GM18907 (cell line): Measurements from ENCODE around the gene RAB1B.
"Not testable (repeated sequence)": the region's sequence is repeated elsewhere in the genome, so short reads cannot be mapped to it uniquely, and the experiment has no call there.

ENCODE experiments used
- ATAC-seq: cut with Tn5 transposase; IDR thresholded peaks from one replicate; pipeline ENCODE4 v1.9.1; 2021; ENCODE audit warnings: mild to moderate bottlenecking, moderate library complexity; ENCODE audit not compliant: unreplicated experiment

The RAB1B gene

DNA sequence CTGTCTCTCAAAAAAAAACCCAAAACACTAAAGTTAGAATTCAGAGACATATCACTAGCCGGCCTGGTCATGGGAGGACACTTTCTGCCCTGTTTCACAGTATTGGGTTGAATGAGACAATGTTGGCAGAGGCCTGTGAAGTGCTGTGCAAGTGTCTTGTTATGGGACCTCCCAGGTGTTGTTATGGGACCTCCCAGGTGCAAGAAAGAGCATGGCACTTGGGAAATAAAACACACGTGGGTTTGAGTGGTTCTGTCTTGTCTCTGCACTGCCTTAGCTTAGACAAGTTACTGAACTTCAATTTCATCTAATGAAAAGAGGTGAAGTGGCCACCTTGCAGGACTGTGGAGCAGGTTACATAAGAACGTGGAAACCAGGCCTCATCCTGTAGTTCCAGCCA is 28.9 kb upstream of the RAB1B start:
- ATAC-seq = no peak

GRCh38 chr11:66239998-66240780 is 28.2 kb upstream of the RAB1B start:
- no peak for ATAC-seq

GRCh38 chr11:66240781-66241136 is 27.7 kb upstream of the RAB1B start:
- no peak for ATAC-seq

- ATAC-seq = no peak
Observed at GRCh38 chr11:66242095-66242765, 26.2 kb upstream of the RAB1B start.

DNA sequence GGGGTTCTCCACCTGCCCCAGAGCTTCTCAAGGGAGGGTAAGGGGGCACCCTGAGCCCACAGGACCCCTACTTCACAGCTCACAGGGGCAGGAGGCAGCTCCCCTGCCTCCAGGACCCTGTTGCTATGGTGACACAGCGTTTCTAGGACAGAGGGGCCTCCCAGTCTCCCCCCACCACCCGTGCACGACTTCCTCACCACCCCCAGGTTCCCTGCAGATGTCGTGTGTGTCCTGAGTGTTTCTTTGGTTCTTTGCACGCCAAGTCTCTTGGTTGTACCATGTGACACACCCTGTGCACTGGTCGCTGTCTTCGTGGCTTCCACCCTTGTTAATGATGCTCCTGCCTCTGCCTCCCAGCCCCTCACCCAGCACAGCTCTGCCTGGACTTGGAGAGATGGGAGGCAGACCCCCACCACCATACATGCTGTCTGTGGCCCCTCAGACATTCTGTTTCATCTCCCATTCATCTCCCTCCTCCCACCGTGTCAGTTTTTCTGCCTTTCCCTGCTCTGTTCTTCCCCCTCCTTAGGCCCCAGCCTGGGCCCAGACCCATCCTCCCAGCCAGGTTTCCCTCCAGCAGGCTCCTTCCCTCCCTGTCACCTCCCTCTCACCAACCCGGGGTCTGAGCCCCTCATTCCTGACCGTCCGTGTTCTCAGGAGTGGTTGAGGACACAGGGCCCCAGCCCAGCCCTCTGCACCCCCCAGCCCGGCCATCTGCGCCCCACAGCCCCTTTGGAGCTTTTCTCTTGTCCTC is 24.5 kb upstream of the RAB1B start:
- ATAC-seq = no peak

- ATAC-seq = no peak
Observed at GRCh38 chr11:66247295-66247694, 21.1 kb upstream of the RAB1B start.

DNA sequence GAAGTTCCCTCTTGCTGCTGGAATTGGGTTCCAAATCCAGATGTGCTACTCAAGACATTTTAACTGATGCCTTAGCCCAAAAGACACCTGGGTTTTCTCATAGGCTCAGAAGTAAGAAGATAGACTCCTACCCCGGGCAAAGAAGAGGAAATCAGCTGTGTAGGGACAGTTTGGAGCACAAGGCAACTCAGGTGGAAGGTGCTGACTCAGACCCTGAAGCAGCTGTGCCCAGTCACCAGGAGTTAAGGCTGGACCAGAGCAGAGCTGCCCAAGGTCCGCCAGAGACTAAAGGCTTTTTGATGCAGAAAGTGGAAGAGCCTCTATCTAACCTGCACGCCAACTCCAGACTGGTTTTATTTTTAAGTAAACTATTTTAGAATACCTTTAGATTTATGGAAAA is 20.6 kb upstream of the RAB1B start:
- ATAC-seq = no peak

DNA sequence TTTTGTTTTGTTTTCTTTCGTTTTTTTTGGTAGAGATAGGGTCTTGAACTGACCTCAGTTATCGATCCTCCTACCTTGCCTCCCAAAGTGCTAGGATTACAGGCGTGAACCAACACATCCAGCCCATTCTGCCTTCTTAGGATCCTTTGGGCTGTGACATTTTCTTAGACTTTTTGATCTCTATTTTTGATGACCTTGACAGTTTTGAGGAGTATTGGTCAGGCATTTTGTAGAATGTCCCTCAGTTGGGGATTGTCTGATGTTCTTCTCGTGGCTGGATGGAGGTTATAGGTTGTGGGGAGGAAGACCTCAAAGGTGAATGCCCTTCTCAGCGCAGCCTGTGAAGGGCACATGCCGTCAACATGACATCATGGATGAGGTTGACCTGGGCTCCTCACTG is 19.5 kb upstream of the RAB1B start:
- no peak for ATAC-seq

DNA sequence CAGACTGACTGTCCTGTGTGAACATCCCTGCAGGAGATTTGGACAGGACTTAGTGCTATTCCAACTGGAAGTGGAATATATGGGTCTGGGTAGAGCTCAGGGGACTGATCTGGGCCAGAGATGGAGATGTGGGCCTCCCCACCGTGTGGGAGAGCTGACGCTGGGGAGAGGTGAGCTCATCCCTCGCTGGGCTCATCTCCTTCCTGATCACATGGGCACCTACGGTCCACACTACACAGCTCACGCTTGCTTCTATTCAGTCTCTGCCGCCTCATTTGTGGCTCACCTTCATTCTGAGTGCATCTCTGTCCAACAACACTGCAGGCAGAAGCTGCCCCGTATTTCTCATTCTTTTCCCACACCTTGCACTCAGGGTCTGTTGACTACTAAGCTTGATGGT is 16.6 kb upstream of the RAB1B start:
- no peak for ATAC-seq

- not testable (repeated sequence) for ATAC-seq
Observed at GRCh38 chr11:66253081-66253480, 15.4 kb upstream of the RAB1B start.

GRCh38 chr11:66258473-66258893 is 10.0 kb upstream of the RAB1B start:
- no peak for ATAC-seq

GRCh38 chr11:66259225-66259624 is 9.2 kb upstream of the RAB1B start:
- ATAC-seq = no peak

GRCh38 chr11:66259956-66260355 is 8.5 kb upstream of the RAB1B start:
- ATAC-seq = no peak

GRCh38 chr11:66261578-66261977 is 6.9 kb upstream of the RAB1B start:
- no peak for ATAC-seq

DNA sequence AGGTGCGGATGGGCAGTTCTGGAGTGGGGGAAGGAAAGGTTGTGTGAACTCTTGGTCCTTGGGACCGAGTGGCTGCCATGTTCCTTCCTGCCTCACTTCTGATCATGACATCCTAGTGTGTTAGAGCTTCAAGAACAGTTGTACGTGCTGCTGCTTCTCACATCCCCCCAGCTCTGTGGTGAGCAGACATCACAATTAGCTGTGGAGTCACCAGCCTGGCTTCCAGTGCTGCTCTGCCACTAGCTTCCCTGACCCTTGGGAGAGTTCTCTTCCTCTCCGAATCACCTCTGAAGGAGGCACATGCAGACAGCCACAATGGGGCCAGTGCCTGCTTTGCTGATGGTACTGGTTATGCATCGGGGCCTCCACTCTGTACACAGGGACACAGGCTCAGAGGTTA is 6.2 kb upstream of the RAB1B start:
- no peak for ATAC-seq

DNA sequence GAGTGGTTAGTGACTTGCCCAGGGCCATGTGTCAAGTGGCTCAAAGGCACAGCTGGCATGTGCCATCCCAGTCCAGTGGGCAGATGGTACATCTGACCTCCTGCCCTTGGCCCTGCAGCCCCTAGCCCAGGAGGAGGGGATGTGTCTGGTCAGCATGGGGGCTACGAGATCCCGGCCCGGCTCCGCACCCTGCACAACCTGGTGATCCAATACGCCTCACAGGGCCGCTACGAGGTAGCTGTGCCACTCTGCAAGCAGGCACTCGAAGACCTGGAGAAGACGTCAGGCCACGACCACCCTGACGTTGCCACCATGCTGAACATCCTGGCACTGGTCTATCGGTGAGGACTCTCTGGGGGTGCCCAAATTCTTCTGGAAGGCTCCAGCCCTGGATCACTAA is 5.7 kb upstream of the RAB1B start:
- ATAC-seq = no peak

DNA sequence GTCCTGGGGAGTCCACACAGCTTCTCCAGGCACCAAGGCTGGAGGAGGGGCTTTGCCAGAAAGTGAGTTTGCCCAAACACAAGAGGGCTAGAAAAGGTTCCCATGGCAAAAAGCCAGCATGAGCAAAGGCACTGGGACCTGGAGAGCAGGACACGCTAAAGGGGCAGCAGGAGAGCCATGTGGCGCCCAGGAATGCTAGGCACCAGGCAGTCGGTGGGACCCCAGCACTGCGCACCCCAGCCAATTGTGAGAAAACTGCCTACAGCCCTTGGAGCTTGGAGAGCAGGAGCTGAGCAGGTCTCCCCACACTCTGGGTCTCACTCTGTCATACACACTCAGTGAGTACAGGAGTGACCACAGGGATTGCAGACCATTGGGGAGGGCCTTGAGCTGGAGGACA is 5.2 kb upstream of the RAB1B start:
- no peak for ATAC-seq

DNA sequence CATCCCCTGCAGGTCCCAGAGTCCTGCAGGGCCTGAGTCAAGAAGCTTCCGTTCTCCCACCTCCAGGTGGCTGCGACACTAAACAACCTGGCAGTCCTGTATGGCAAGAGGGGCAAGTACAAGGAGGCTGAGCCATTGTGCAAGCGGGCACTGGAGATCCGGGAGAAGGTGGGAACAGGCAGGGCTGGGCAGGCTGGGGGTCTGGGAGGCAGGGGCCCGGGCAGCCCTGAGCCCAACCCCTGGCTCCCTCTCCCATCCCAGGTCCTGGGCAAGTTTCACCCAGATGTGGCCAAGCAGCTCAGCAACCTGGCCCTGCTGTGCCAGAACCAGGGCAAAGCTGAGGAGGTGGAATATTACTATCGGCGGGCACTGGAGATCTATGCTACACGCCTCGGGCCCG is 4.7 kb upstream of the RAB1B start:
- no peak for ATAC-seq

GRCh38 chr11:66264383-66264782 is 4.1 kb upstream of the RAB1B start:
- no peak for ATAC-seq

- ATAC-seq = no peak
Observed at GRCh38 chr11:66264914-66265313, 3.5 kb upstream of the RAB1B start.

- no peak for ATAC-seq
Observed at GRCh38 chr11:66265531-66266377, 2.7 kb upstream of the RAB1B start.
